GM23338 (cell line): ENCODE measurements around the gene ELF5. TPM values are rescaled to one million over a fixed set of nuclear protein-coding genes. Genes with fewer than 3 reads are reported as not detected.

Source experiments
- ATAC-seq: fragments of 200-7000 bp; cut with Tn5 transposase; 3 replicates; pipeline ENCODE4 v1.9.1; 2020
- DNase-seq: peaks from one replicate; pipeline ENCODE4 v3.0.0-alpha.2; 2015; ENCODE audit warnings: low spot score
- H2AFZ ChIP-seq: fragments of 200-600 bp; sonication (generic); 2 replicates; pipeline ENCODE4 v1.8.0; 2016; ENCODE audit warnings: antibody characterized with exemption, mild to moderate bottlenecking, moderate library complexity
- H3F3A ChIP-seq: fragments of 200-600 bp; sonication (generic); replicated peaks from 2 replicates; pipeline ENCODE4 v1.8.0; 2017; ENCODE audit warnings: antibody characterized with exemption, mixed run types, low read depth
- H3K27ac ChIP-seq: fragments of 200-600 bp; sonication (generic); 2 replicates; pipeline ENCODE4 v1.6.1; 2016; ENCODE audit warnings: low read depth
- H3K27me3 ChIP-seq: fragments of 200-600 bp; sonication (generic); 2 replicates; pipeline ENCODE4 v1.8.0; 2016; ENCODE audit warnings: mild to moderate bottlenecking, mixed run types, moderate library complexity; ENCODE audit not compliant: insufficient read depth
- H3K36me3 ChIP-seq: fragments of 200-600 bp; sonication (generic); 2 replicates; pipeline ENCODE4 v1.8.0; 2016; ENCODE audit warnings: mild to moderate bottlenecking; ENCODE audit not compliant: insufficient read depth
- H3K4me1 ChIP-seq: fragments of 200-600 bp; sonication (generic); 2 replicates; pipeline ENCODE4 v1.8.0; 2016; ENCODE audit warnings: mild to moderate bottlenecking, moderate library complexity; ENCODE audit not compliant: insufficient read depth
- H3K4me2 ChIP-seq: fragments of 200-600 bp; sonication (generic); 2 replicates; pipeline ENCODE4 v1.7.1; 2017; ENCODE audit warnings: mixed run types
- H3K4me3 ChIP-seq: fragments of 200-600 bp; sonication (generic); 2 replicates; pipeline ENCODE4 v1.6.1; 2016; ENCODE audit warnings: mixed run types
- H3K79me2 ChIP-seq: fragments of 200-600 bp; sonication (generic); replicated peaks from 2 replicates; pipeline ENCODE4 v1.8.0; 2017; ENCODE audit warnings: mild to moderate bottlenecking; ENCODE audit not compliant: insufficient read depth
- H3K9me2 ChIP-seq: fragments of 200-600 bp; sonication (generic); 2 replicates; pipeline ENCODE4 v1.8.0; 2017; ENCODE audit not compliant: insufficient read depth
- H4K20me1 ChIP-seq: fragments of 200-600 bp; sonication (generic); replicated peaks from 2 replicates; pipeline ENCODE4 v1.8.0; 2017; ENCODE audit warnings: mild to moderate bottlenecking; ENCODE audit not compliant: insufficient read depth
- H3K27ac Mint-ChIP-seq: 2 replicates; pipeline ENCODE4 v1.8.0; 2020; ENCODE audit warnings: inconsistent platforms, mild to moderate bottlenecking, moderate library complexity, mixed read lengths
- H3K27me3 Mint-ChIP-seq: 3 replicates; pipeline ENCODE4 v1.8.0; 2022; ENCODE audit warnings: low read depth, mild to moderate bottlenecking, moderate library complexity, mixed read lengths, inconsistent platforms; ENCODE audit not compliant: insufficient read depth, poor library complexity
- H3K36me3 Mint-ChIP-seq: 3 replicates; pipeline ENCODE4 v1.8.0; 2021; ENCODE audit warnings: low read depth, mild to moderate bottlenecking, inconsistent platforms, moderate library complexity, mixed read lengths
- H3K4me1 Mint-ChIP-seq: 3 replicates; pipeline ENCODE4 v1.8.0; 2020; ENCODE audit warnings: mild to moderate bottlenecking, inconsistent platforms, mixed read lengths
- H3K4me3 Mint-ChIP-seq: 3 replicates; pipeline ENCODE4 v1.8.0; 2021; ENCODE audit warnings: moderate library complexity, mild to moderate bottlenecking, inconsistent platforms, mixed read lengths
- H3K9me3 Mint-ChIP-seq: 3 replicates; pipeline ENCODE4 v1.8.0; 2020; ENCODE audit warnings: moderate library complexity, mild to moderate bottlenecking, inconsistent platforms, mixed read lengths
- CREB1 ChIP-seq: fragments of 250-450 bp; sonication (Bioruptor Pico); IDR thresholded peaks from 2 replicates; pipeline ENCODE4 v1.5.0; 2020; ENCODE audit warnings: low read depth, mild to moderate bottlenecking, moderate library complexity
- ETS1 ChIP-seq: IDR thresholded peaks from 2 replicates; pipeline ENCODE4 v1.6.1; 2016; ENCODE audit warnings: antibody characterized with exemption
- EZH2 ChIP-seq: fragments of 200-600 bp; sonication (generic); IDR thresholded peaks from one replicate; pipeline ENCODE4 v1.8.0; 2017; ENCODE audit warnings: antibody characterized with exemption, mild to moderate bottlenecking, low read depth; ENCODE audit not compliant: unreplicated experiment
- EZH2phosphoT487 ChIP-seq: fragments of 200-600 bp; sonication (generic); IDR thresholded peaks from one replicate; pipeline ENCODE4 v1.8.1; 2018; ENCODE audit warnings: antibody characterized with exemption; ENCODE audit not compliant: unreplicated experiment
- JUNB ChIP-seq: IDR thresholded peaks from one replicate; pipeline ENCODE4 v1.6.1; 2016; ENCODE audit warnings: antibody characterized with exemption; ENCODE audit not compliant: unreplicated experiment
- NANOG ChIP-seq: IDR thresholded peaks from 2 replicates; pipeline ENCODE4 v1.6.1; 2016; ENCODE audit warnings: antibody characterized with exemption, borderline replicate concordance
- POLR2AphosphoS5 ChIP-seq: IDR thresholded peaks from 2 replicates; pipeline ENCODE4 v1.6.1; 2016; ENCODE audit warnings: antibody characterized with exemption, low read depth
- STAT1 ChIP-seq: IDR thresholded peaks from one replicate; pipeline ENCODE4 v1.6.1; 2016; ENCODE audit warnings: antibody characterized with exemption; ENCODE audit not compliant: unreplicated experiment
- ZNF114 ChIP-seq: fragments of 250-450 bp; sonication (Bioruptor Pico); IDR thresholded peaks from 2 replicates; pipeline ENCODE4 v1.5.0; 2020; ENCODE audit warnings: mild to moderate bottlenecking, moderate library complexity
- polyA plus RNA-seq: library from polyadenylated mRNA; unstranded; fragments of >200 nt; fragmentation: Nextera tagmentation; extraction: Ambion mirVana; gene quantifications from 2 replicates; pipeline ENCODE4 v1.2.1, GENCODE V29; 2016
- total RNA-seq: library from RNA; depleted of rRNA; stranded (reverse); fragments of >200 nt; shearing (Covaris generic); gene quantifications from 2 replicates; pipeline ENCODE4 v1.2.3, GENCODE V29; 2014
- TF ChIP-seq, protein P1 (sequence below): IDR thresholded peaks from one replicate; pipeline ENCODE4 v1.6.1; 2018; ENCODE audit warnings: antibody characterized with exemption; ENCODE audit not compliant: unreplicated experiment
- TF ChIP-seq, protein P2 (sequence below), 2 experiments: fragments of 200-600 bp in 1 of 2; sonication (generic) in 1 of 2; conservative IDR thresholded peaks; 2 replicates each; pipeline versions ENCODE4 v1.5.1 to v1.6.1; 2016 to 2017; ENCODE audit warnings: antibody characterized with exemption in 2 of 2, low read depth in 2 of 2, mild to moderate bottlenecking in 2 of 2, moderate library complexity in 1 of 2

Gene ELF5
- total and polyA plus RNA-seq, 2 experiments from 2014 or later: not detected

DNA sequence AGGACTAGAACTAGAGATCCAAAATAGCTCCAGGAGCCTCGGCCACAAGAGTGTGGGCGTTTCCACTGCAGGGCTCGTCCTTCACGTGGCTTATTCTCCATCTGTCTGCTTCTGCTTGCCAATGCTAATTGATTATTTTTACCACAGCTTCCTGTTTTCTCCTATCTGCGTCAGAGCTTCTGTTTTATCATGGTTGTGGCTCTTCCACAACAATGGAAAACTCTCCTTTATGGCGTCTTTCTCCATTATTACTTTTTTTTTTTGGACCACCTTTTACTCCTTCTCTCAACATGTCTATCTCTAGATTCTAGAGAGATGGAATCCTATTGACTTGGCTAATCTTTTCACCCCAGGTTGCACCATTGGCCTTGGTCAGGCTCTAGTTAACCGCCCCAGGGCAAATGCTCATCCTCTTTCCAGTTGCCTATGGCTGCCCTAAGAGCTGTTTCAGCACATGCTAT, 49.0 kb downstream of the ELF5 start:
- Mint-ChIP-seq H3K36me3 (peaks cover 68% of the 10 kb centered on the region), H3K9me3 (peaks cover 30% of the 10 kb centered on the region), H3K27me3 (no peaks in the 10 kb centered on the region), H3K4me1 (no peaks in the 10 kb centered on the region), H3K4me3 (no peak overlapping the region), H3K27ac (no peak overlapping the region)
- Histone ChIP-seq H3F3A (no peaks in the 10 kb centered on the region), H3K9me2 (no peaks in the 10 kb centered on the region), H3K79me2 (no peaks in the 10 kb centered on the region), H2AFZ (no peak overlapping the region), H3K27me3 (no peaks in the 10 kb centered on the region), H3K27ac (no peak overlapping the region), H3K4me1 (no peaks in the 10 kb centered on the region), H3K4me2 (no peak overlapping the region), H3K36me3 (peaks cover 29% of the 10 kb centered on the region), H3K4me3 (no peak overlapping the region), H4K20me1 (no peaks in the 10 kb centered on the region)
- ATAC-seq (no peak), DNase-seq (no peak)
- TF ChIP-seq STAT1 (no peak), NANOG (no peak)
- TF ChIP-seq, protein P1, sequence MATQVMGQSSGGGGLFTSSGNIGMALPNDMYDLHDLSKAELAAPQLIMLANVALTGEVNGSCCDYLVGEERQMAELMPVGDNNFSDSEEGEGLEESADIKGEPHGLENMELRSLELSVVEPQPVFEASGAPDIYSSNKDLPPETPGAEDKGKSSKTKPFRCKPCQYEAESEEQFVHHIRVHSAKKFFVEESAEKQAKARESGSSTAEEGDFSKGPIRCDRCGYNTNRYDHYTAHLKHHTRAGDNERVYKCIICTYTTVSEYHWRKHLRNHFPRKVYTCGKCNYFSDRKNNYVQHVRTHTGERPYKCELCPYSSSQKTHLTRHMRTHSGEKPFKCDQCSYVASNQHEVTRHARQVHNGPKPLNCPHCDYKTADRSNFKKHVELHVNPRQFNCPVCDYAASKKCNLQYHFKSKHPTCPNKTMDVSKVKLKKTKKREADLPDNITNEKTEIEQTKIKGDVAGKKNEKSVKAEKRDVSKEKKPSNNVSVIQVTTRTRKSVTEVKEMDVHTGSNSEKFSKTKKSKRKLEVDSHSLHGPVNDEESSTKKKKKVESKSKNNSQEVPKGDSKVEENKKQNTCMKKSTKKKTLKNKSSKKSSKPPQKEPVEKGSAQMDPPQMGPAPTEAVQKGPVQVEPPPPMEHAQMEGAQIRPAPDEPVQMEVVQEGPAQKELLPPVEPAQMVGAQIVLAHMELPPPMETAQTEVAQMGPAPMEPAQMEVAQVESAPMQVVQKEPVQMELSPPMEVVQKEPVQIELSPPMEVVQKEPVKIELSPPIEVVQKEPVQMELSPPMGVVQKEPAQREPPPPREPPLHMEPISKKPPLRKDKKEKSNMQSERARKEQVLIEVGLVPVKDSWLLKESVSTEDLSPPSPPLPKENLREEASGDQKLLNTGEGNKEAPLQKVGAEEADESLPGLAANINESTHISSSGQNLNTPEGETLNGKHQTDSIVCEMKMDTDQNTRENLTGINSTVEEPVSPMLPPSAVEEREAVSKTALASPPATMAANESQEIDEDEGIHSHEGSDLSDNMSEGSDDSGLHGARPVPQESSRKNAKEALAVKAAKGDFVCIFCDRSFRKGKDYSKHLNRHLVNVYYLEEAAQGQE: no peak

DNA sequence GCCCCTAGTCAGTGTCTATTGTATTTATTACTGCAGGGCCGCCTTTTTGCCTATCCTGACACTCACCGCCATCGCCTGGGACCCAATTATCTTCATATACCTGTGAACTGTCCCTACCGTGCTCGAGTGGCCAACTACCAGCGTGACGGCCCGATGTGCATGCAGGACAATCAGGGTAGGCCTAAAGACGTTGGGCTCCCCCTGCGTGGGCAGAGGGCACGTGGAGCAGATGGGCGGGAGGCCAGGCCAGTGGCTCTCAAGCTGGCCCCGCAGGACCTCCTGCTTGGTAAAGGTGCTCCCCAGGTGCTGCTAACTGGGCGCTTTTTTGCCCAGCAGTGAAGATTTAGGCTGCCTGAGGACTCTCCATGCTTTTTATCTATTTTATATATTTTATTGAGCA, 52.4 kb downstream of the ELF5 start:
- H3K4me2 ChIP-seq: no peak overlapping the region
- H3K36me3 Mint-ChIP-seq: peaks cover 49% of the 10 kb centered on the region
- ATAC-seq: no peak
- no peak overlapping the region for H3K27ac ChIP-seq
- no peaks in the 10 kb centered on the region for H4K20me1 ChIP-seq
- H2AFZ ChIP-seq: no peak overlapping the region
- H3K4me3 ChIP-seq: no peak overlapping the region
- no peak overlapping the region for H3K27ac Mint-ChIP-seq
- H3K4me3 Mint-ChIP-seq: no peak overlapping the region
- no peaks in the 10 kb centered on the region for H3K4me1 ChIP-seq
- H3K9me3 Mint-ChIP-seq: peaks cover 9% of the 10 kb centered on the region
- no peaks in the 10 kb centered on the region for H3K9me2 ChIP-seq
- H3K79me2 ChIP-seq: no peaks in the 10 kb centered on the region
- peaks cover 15% of the 10 kb centered on the region for H3K36me3 ChIP-seq
- H3K27me3 Mint-ChIP-seq: no peaks in the 10 kb centered on the region
- no peaks in the 10 kb centered on the region for H3F3A ChIP-seq
- no peaks in the 10 kb centered on the region; the same call in 2 of the 3 replicates for H3K4me1 Mint-ChIP-seq
- H3K27me3 ChIP-seq: no peaks in the 10 kb centered on the region
- DNase-seq: no peak
- TF ChIP-seq JUNB (no peak), STAT1 (no peak), CREB1 (CRISPR knock-in tag) (no peak), EZH2phosphoT487 (no peak), ZNF114 (CRISPR knock-in tag) (no peak), ETS1 (no peak), NANOG (no peak), POLR2AphosphoS5 (no peak), EZH2 (no peak)
- TF ChIP-seq, protein P1: no peak
- TF ChIP-seq, protein P2, sequence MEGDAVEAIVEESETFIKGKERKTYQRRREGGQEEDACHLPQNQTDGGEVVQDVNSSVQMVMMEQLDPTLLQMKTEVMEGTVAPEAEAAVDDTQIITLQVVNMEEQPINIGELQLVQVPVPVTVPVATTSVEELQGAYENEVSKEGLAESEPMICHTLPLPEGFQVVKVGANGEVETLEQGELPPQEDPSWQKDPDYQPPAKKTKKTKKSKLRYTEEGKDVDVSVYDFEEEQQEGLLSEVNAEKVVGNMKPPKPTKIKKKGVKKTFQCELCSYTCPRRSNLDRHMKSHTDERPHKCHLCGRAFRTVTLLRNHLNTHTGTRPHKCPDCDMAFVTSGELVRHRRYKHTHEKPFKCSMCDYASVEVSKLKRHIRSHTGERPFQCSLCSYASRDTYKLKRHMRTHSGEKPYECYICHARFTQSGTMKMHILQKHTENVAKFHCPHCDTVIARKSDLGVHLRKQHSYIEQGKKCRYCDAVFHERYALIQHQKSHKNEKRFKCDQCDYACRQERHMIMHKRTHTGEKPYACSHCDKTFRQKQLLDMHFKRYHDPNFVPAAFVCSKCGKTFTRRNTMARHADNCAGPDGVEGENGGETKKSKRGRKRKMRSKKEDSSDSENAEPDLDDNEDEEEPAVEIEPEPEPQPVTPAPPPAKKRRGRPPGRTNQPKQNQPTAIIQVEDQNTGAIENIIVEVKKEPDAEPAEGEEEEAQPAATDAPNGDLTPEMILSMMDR (conservative IDR thresholded peaks at IDR 0.05; ENCODE audit: low read depth in 2 of 2): no peak
